ENCODE measurements around the gene C1QB. TPM values are rescaled to one million over a fixed set of nuclear protein-coding genes. Genes with fewer than 3 reads are reported as not detected.
"Not testable (repeated sequence)": the region's sequence is repeated elsewhere in the genome, so short reads cannot be mapped to it uniquely, and the experiment has no call there.

Gene C1QB
- total RNA-seq, 1 donor from 2014 or later = 454 TPM

GRCh38 chr1:22699681-22700520 lies 46.9 kb downstream of the C1QB start:
- Histone ChIP-seq H3K9me3 (no peaks in the 10 kb centered on the region), H3K27ac (no peak overlapping the region), H3K36me3 (no peaks in the 10 kb centered on the region), H3K4me3 (no peak overlapping the region), H3K27me3 (no peaks in the 10 kb centered on the region), H3K4me1 (no peaks in the 10 kb centered on the region)
- TF ChIP-seq CTCF (IDR thresholded peaks at IDR 0.05) = no peak
- intact Hi-C loops (cut with DNase I) = no loop called here
- DNase-seq (ENCODE audit: low spot score in 2 of 2) = no peak

- Histone ChIP-seq H3K4me1 (no peaks in the 10 kb centered on the region), H3K36me3 (no peaks in the 10 kb centered on the region), H3K4me3 (no peak overlapping the region), H3K27ac (no peak overlapping the region), H3K27me3 (no peaks in the 10 kb centered on the region), H3K9me3 (no peaks in the 10 kb centered on the region)
- no peak for DNase-seq (ENCODE audit: low spot score in 2 of 2)
- TF ChIP-seq CTCF (IDR thresholded peaks at IDR 0.05) = no peak
- intact Hi-C loops (cut with DNase I) = no loop called here
These were observed 49.5 kb downstream of the C1QB start for GRCh38 chr1:22702296-22703085.

GRCh38 chr1:22704440-22705067 lies 51.5 kb downstream of the C1QB start:
- Histone ChIP-seq H3K36me3 (no peaks in the 10 kb centered on the region), H3K4me3 (no peak overlapping the region), H3K27ac (no peak overlapping the region), H3K27me3 (no peaks in the 10 kb centered on the region), H3K4me1 (no peaks in the 10 kb centered on the region), H3K9me3 (no peaks in the 10 kb centered on the region)
- intact Hi-C loops (cut with DNase I) = loop anchor here (1.0 to 2.0 kb wide), 3 partner anchors 185 to 260 kb away; no protein-coding TSS in a partner anchor
- peak; percentile 51 to 92 for DNase-seq (ENCODE audit: low spot score in 2 of 2)
- peak; percentile 88 to 91 (median 88) for TF ChIP-seq CTCF (IDR thresholded peaks at IDR 0.05)

- Histone ChIP-seq H3K27ac (no peak overlapping the region), H3K4me1 (peaks cover 0 to 5% of the 10 kb centered on the region in 2 donors), H3K27me3 (no peaks in the 10 kb centered on the region), H3K4me3 (no peak overlapping the region), H3K9me3 (no peaks in the 10 kb centered on the region), H3K36me3 (no peaks in the 10 kb centered on the region)
- DNase-seq (ENCODE audit: low spot score in 2 of 2) = no peak
- TF ChIP-seq CTCF (IDR thresholded peaks at IDR 0.05) = no peak
- intact Hi-C loops (cut with DNase I) = loop anchor here (2.0 kb wide), 1 partner anchor 225 kb away; no protein-coding TSS in a partner anchor
These were observed 52.5 kb downstream of the C1QB start for GRCh38 chr1:22705586-22705985.

GRCh38 chr1:22706100-22706499 lies 53.1 kb downstream of the C1QB start:
- H3K27ac ChIP-seq; H3K4me3 ChIP-seq; DNase-seq (ENCODE audit: low spot score in 2 of 2); H3K36me3 ChIP-seq; intact Hi-C loops (cut with DNase I); H3K27me3 ChIP-seq; H3K4me1 ChIP-seq; H3K9me3 ChIP-seq: not testable (repeated sequence)

All from ascending aorta (tissue), 2 donors.